Stomach (tissue), 9 donors: ENCODE measurements around the gene CHEK2. TPM values are rescaled to one million over a fixed set of nuclear protein-coding genes. Genes with fewer than 3 reads are reported as not detected.

Experiments
- DNase-seq, 2 donors: peaks; one replicate each; pipeline versions ENCODE4 v3.0.0 to v3.0.0-alpha.2; 2013 to 2019
- H3K27ac ChIP-seq, 5 donors: fragments of 200-600 bp in 4 of 5; sonication (generic) in 4 of 5; one replicate each; pipeline ENCODE4 v1.5.1; 2013 to 2019; ENCODE audit warnings: mild to moderate bottlenecking in 1 of 5, moderate library complexity in 1 of 5
- H3K27me3 ChIP-seq, 3 donors: fragments of 200-600 bp; sonication (generic); one replicate each; pipeline ENCODE4 v1.5.1; 2017 to 2019; ENCODE audit warnings: mixed run types in 1 of 3
- H3K36me3 ChIP-seq, 4 donors: fragments of 200-600 bp; sonication (generic); 1 replicate in 3 of 4; 2 replicates in 1 of 4; pipeline ENCODE4 v1.5.1; 2016 to 2019
- H3K4me1 ChIP-seq, 4 donors: fragments of 200-600 bp; sonication (generic); one replicate each; pipeline ENCODE4 v1.5.1; 2016 to 2019
- H3K4me3 ChIP-seq, 4 donors: fragments of 200-600 bp; sonication (generic) in 3 of 4; one replicate each; pipeline ENCODE4 v1.5.1; 2016 to 2019; ENCODE audit warnings: mild to moderate bottlenecking in 1 of 4
- H3K9me3 ChIP-seq, 4 donors: fragments of 200-600 bp; sonication (generic); one replicate each; pipeline ENCODE4 v1.5.1; 2016 to 2019
- EP300 ChIP-seq: sonication (generic); formaldehyde crosslinking; IDR thresholded peaks from one replicate; pipeline ENCODE4 v1.6.1; 2017; ENCODE audit warnings: antibody characterized with exemption
- POLR2A ChIP-seq, 4 donors: fragments of 450-650 bp; IDR thresholded peaks; one replicate each; pipeline ENCODE4 v1.6.1; 2016; ENCODE audit warnings: antibody characterized with exemption in 4 of 4, control low read depth in 2 of 4, mild to moderate bottlenecking in 1 of 4, moderate library complexity in 1 of 4
- POLR2AphosphoS5 ChIP-seq, 3 donors: sonication (generic); formaldehyde crosslinking; IDR thresholded peaks; one replicate each; pipeline ENCODE4 v1.6.1; 2016; ENCODE audit warnings: antibody characterized with exemption in 3 of 3
- WGBS, 5 donors: extraction: QIAGEN DNeasy Blood & Tissue Kit in 3 of 5; methylation state at CpG; one replicate each; pipeline versions ENCODE4 v1.1.5 to v1.1.7; 2013 to 2018; 5-methylcytosine and 5-hydroxymethylcytosine counted together
- intact Hi-C: fragments of 100-400 bp; cut with DNase I; formaldehyde crosslinking; loops from one replicate; pipeline ENCODE4 v1.15.1; 2023; ENCODE audit warnings: low total_unique reads
- polyA plus RNA-seq, 3 donors: library from polyadenylated mRNA; stranded (reverse); fragments of 200-250 nt; gene quantifications; one replicate each; pipeline ENCODE4 v1.2.3, GENCODE V29; 2013
- small RNA-seq, 4 donors: library from RNA; depleted of rRNA; stranded (forward); fragments of <200 nt; gene quantifications; one replicate each; pipeline ENCODE3, GENCODE V24; 2016
- total RNA-seq, 5 donors: library from RNA; depleted of rRNA; stranded (reverse); fragments of >200 nt; gene quantifications; one replicate each; pipeline versions ENCODE4 v1.1.0 to v1.2.3, GENCODE V29; 2014 to 2016
- TF ChIP-seq, protein P1 (sequence below), 7 experiments: fragments of 450-650 bp in 4 of 7; fragments of 200-600 bp in 3 of 7; sonication (generic) in 3 of 7; IDR thresholded peaks; one replicate each; pipeline ENCODE4 v1.5.1; 2016 to 2019; ENCODE audit warnings: antibody characterized with exemption in 7 of 7, control low read depth in 2 of 7, mild to moderate bottlenecking in 1 of 7
- donor health status: healthy with polysubstance abuse.
- donor health status: Bipolar disorder and iron deficiency.
- donor health status: healthy.

CHEK2 gene
- total and polyA plus RNA-seq, 8 donors = 1.0 to 21.5 (median 8.5) TPM; not detected in 1

DNA sequence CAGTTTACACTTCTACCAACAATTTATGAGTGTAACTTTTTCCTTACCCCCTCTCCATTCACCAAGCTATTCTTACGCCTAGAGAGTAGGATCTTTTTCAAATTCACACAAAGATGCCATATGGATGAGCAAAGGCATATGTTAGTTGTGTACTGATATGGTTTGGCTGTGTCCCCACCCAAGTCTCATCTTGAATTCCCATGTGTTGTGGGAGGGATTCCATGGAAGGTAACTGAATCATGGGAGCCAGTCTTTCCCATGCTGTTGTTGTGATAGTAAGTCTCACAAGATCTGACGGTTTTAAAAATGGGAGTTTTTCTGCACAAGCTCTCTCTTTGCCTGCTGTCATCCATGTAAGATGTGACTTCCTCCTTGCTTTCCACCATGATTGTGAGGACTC, 102.3 kb downstream of the CHEK2 start:
- 91 to 100% (median 96%) methylated on average over 2 of the region's 2 CpGs for WGBS, 5 donors
- TF ChIP-seq POLR2AphosphoS5 (IDR thresholded peaks at IDR 0.05) (no peak), EP300 (no peak), POLR2A (IDR thresholded peaks at IDR 0.05) (no peak)
- TF ChIP-seq, protein P1, sequence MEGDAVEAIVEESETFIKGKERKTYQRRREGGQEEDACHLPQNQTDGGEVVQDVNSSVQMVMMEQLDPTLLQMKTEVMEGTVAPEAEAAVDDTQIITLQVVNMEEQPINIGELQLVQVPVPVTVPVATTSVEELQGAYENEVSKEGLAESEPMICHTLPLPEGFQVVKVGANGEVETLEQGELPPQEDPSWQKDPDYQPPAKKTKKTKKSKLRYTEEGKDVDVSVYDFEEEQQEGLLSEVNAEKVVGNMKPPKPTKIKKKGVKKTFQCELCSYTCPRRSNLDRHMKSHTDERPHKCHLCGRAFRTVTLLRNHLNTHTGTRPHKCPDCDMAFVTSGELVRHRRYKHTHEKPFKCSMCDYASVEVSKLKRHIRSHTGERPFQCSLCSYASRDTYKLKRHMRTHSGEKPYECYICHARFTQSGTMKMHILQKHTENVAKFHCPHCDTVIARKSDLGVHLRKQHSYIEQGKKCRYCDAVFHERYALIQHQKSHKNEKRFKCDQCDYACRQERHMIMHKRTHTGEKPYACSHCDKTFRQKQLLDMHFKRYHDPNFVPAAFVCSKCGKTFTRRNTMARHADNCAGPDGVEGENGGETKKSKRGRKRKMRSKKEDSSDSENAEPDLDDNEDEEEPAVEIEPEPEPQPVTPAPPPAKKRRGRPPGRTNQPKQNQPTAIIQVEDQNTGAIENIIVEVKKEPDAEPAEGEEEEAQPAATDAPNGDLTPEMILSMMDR (IDR thresholded peaks at IDR 0.05) = no peak
- Histone ChIP-seq H3K9me3 (no peaks in the 10 kb centered on the region), H3K27me3 (no peaks in the 10 kb centered on the region), H3K36me3 (no peaks in the 10 kb centered on the region), H3K27ac (no peak overlapping the region), H3K4me3 (no peak overlapping the region), H3K4me1 (no peaks in the 10 kb centered on the region)
- intact Hi-C loops = no loop called here
- DNase-seq = no peak

Small RNA genes lying within 50 kb of the gene (small RNA-seq; reads per million reads assigned to genes)
- gene RN7SL162P = 0 reads per million in 4 donors

Other genes with a start within 250 kb of the CHEK2 start
- 10 to 100 TPM; 19.3 to 53.4 (median 41.4) TPM for gene TTC28, start 62.0 kb downstream of the CHEK2 start, total RNA-seq
- 1 to 10 TPM; 1.7 to 4.4 (median 2.9) TPM for gene TTC28, start 62.0 kb downstream of the CHEK2 start, polyA plus RNA-seq
- 10 to 100 TPM in 2 of 5 donors, 1 to 10 TPM in 2, not detected in 1; 4.0 to 30.1 (median 10.2) TPM for gene HSCB, start 219 bp upstream of the CHEK2 start, total RNA-seq
- gene HSCB, start 219 bp upstream of the CHEK2 start, polyA plus RNA-seq = 10 to 100 TPM; 26.0 to 39.7 (median 31.4) TPM
- 10 to 100 TPM; 11.7 to 28.6 (median 16.2) TPM for gene CCDC117, start 30.9 kb upstream of the CHEK2 start, total RNA-seq
- gene CCDC117, start 30.9 kb upstream of the CHEK2 start, polyA plus RNA-seq = 10 to 100 TPM in 2 of 3 donors, 1 to 10 TPM in 1; 7.1 to 15.1 (median 10.1) TPM
- 100 to 1,000 TPM; 134 to 612 (median 387) TPM for gene XBP1, start 58.7 kb upstream of the CHEK2 start, total RNA-seq
- 100 to 1,000 TPM; 193 to 230 (median 214) TPM for gene XBP1, start 58.7 kb upstream of the CHEK2 start, polyA plus RNA-seq
- gene ZNRF3, start 141.8 kb upstream of the CHEK2 start, total RNA-seq = 10 to 100 TPM in 1 of 5 donors, 1 to 10 TPM in 4; 1.8 to 52.7 (median 6.4) TPM
- 1 to 10 TPM; 1.4 to 2.9 (median 1.7) TPM for gene ZNRF3, start 141.8 kb upstream of the CHEK2 start, polyA plus RNA-seq